Mesenchymal stem cell (in vitro differentiated cells and primary cell): ENCODE data around the gene SMIM12.

Source experiments
- DNase-seq: peaks from one replicate; pipeline ENCODE4 v3.0.0-alpha.2; 2013
- H2AFZ ChIP-seq: one replicate; pipeline ENCODE4 v1.6.1; 2013; ENCODE audit warnings: low read depth, mild to moderate bottlenecking, control low read depth, inconsistent platforms, low read length, moderate library complexity
- H2AK5ac ChIP-seq: 2 replicates; pipeline ENCODE4 v1.6.1; 2013; ENCODE audit warnings: low read length, moderate library complexity, mild to moderate bottlenecking, inconsistent platforms; ENCODE audit not compliant: severe bottlenecking
- H2BK120ac ChIP-seq: one replicate; pipeline ENCODE4 v1.6.1; 2013; ENCODE audit warnings: low read depth, mild to moderate bottlenecking, inconsistent platforms, low read length, moderate library complexity
- H2BK12ac ChIP-seq, 2 experiments: one replicate each; pipeline ENCODE4 v1.6.1; 2013; ENCODE audit warnings: inconsistent platforms in 2 of 2, low read length in 2 of 2, mild to moderate bottlenecking in 2 of 2, moderate library complexity in 2 of 2, control low read depth in 1 of 2
- H2BK15ac ChIP-seq: one replicate; pipeline ENCODE4 v1.6.1; 2013; ENCODE audit warnings: mild to moderate bottlenecking, low read depth, inconsistent platforms; ENCODE audit not compliant: poor library complexity, severe bottlenecking
- H2BK5ac ChIP-seq: 2 replicates; pipeline ENCODE4 v1.6.1; 2013; ENCODE audit warnings: low read depth, mild to moderate bottlenecking, low read length, control low read depth, inconsistent platforms; ENCODE audit not compliant: poor library complexity, severe bottlenecking
- H3K14ac ChIP-seq, 2 experiments: one replicate each; pipeline ENCODE4 v1.6.1; 2013; ENCODE audit warnings: inconsistent platforms in 2 of 2, low read length in 2 of 2, control low read depth in 1 of 2, mild to moderate bottlenecking in 1 of 2, moderate library complexity in 1 of 2
- H3K18ac ChIP-seq, 2 experiments: one replicate each; pipeline ENCODE4 v1.6.1; 2013; ENCODE audit warnings: inconsistent platforms in 2 of 2, low read length in 2 of 2, control low read depth in 1 of 2, low read depth in 1 of 2, mild to moderate bottlenecking in 1 of 2
- H3K23ac ChIP-seq, 2 experiments: one replicate each; pipeline ENCODE4 v1.6.1; 2013; ENCODE audit warnings: inconsistent platforms in 2 of 2, low read length in 2 of 2, mild to moderate bottlenecking in 2 of 2, moderate library complexity in 2 of 2, control low read depth in 1 of 2
- H3K27ac ChIP-seq: 2 replicates; pipeline ENCODE4 v1.5.1; 2013; ENCODE audit warnings: mild to moderate bottlenecking, moderate library complexity, low read length, control low read depth, inconsistent platforms; ENCODE audit not compliant: poor library complexity, severe bottlenecking
- H3K27me3 ChIP-seq, 2 experiments: 2 replicates each; pipeline versions ENCODE4 v1.6.1 to v1.7.0; 2013; ENCODE audit warnings: low read length in 2 of 2, mild to moderate bottlenecking in 2 of 2, moderate library complexity in 2 of 2, control low read depth in 1 of 2, inconsistent platforms in 1 of 2; ENCODE audit not compliant: control insufficient read depth in 1 of 2, insufficient read depth in 1 of 2
- H3K36me3 ChIP-seq, 2 experiments: 2 replicates each; pipeline versions ENCODE4 v1.6.1 to v1.7.0; 2013; ENCODE audit warnings: low read length in 2 of 2, control low read depth in 1 of 2, inconsistent platforms in 1 of 2, low read depth in 1 of 2, mild to moderate bottlenecking in 1 of 2; ENCODE audit not compliant: insufficient read depth in 2 of 2, control insufficient read depth in 1 of 2
- H3K4ac ChIP-seq, 2 experiments: one replicate each; pipeline ENCODE4 v1.6.1; 2013; ENCODE audit warnings: inconsistent platforms in 2 of 2, low read length in 2 of 2, mild to moderate bottlenecking in 2 of 2, moderate library complexity in 2 of 2, control low read depth in 1 of 2, low read depth in 1 of 2
- H3K4me1 ChIP-seq: 2 replicates; pipeline ENCODE4 v1.6.1; 2013; ENCODE audit warnings: low read depth, low read length, control low read depth; ENCODE audit not compliant: control insufficient read depth, insufficient read depth
- H3K4me2 ChIP-seq: 2 replicates; pipeline ENCODE4 v1.6.1; 2013; ENCODE audit warnings: low read length, mild to moderate bottlenecking, inconsistent platforms; ENCODE audit not compliant: poor library complexity, severe bottlenecking
- H3K4me3 ChIP-seq, 2 experiments: 2 replicates each; pipeline versions ENCODE4 v1.5.1 to v1.7.0; 2013; ENCODE audit warnings: low read length in 2 of 2, mild to moderate bottlenecking in 2 of 2, control low read depth in 1 of 2, low read depth in 1 of 2; ENCODE audit not compliant: insufficient read depth in 1 of 2
- H3K79me1 ChIP-seq: replicated peaks from 2 replicates; pipeline ENCODE4 v1.6.1; 2013; ENCODE audit warnings: mild to moderate bottlenecking, control low read depth, low read length, inconsistent platforms; ENCODE audit not compliant: poor library complexity, severe bottlenecking
- H3K9ac ChIP-seq: 2 replicates; pipeline ENCODE4 v1.7.0; 2013; ENCODE audit warnings: mild to moderate bottlenecking, low read length, moderate library complexity
- H3K9me3 ChIP-seq: 2 replicates; pipeline ENCODE4 v1.7.0; 2013; ENCODE audit warnings: mild to moderate bottlenecking, low read length; ENCODE audit not compliant: control insufficient read depth
- H4K8ac ChIP-seq: one replicate; pipeline ENCODE4 v1.6.1; 2013; ENCODE audit warnings: inconsistent platforms, mild to moderate bottlenecking, low read length, moderate library complexity
- H4K91ac ChIP-seq: one replicate; pipeline ENCODE4 v1.6.1; 2013; ENCODE audit warnings: mild to moderate bottlenecking, low read length, inconsistent platforms
- WGBS: methylation state at CpG from one replicate; pipeline ENCODE4 v1.1.7; 2013; ENCODE audit warnings: mixed read lengths; 5-methylcytosine and 5-hydroxymethylcytosine counted together

SMIM12 gene

DNA sequence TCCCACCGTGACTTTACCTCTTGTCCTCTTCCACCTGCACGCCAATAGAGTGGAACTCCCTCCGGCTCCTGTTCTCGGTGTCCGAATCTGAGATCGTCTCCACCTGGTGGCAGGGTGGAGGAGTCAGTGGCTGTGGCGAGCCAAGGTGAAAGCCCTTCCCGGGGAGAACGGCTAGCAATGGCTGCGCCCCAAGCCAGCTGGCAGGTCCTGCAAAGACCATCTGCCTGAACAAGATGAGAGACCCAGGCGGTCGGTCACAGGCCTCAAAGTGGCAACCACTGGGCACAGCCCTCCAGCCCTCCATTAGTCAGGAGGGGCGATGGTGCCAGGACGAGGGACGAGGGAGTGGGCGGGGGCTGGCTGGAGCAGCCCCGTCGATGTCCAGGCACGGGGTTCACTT lies 25.4 kb upstream of the SMIM12 start:
- no peak overlapping the region for H3K4me3 ChIP-seq
- no peak overlapping the region for H2BK120ac ChIP-seq
- H3K14ac ChIP-seq = no peak overlapping the region
- no peak overlapping the region for H3K18ac ChIP-seq
- H2AK5ac ChIP-seq = no peak overlapping the region
- no peak overlapping the region for H2AFZ ChIP-seq
- H3K36me3 ChIP-seq = no peaks in the 10 kb centered on the region
- no peak for DNase-seq
- no peak overlapping the region for H3K4ac ChIP-seq
- H3K27me3 ChIP-seq = peaks cover 56 to 58% of the 10 kb centered on the region in 2 experiments
- no peak overlapping the region for H3K27ac ChIP-seq
- H2BK5ac ChIP-seq = no peak overlapping the region
- H3K4me1 ChIP-seq = peaks cover 13% of the 10 kb centered on the region
- no peak overlapping the region for H2BK12ac ChIP-seq
- no peaks in the 10 kb centered on the region for H3K79me1 ChIP-seq
- no peak overlapping the region for H4K8ac ChIP-seq
- H3K9me3 ChIP-seq = peaks cover 3% of the 10 kb centered on the region
- no peak overlapping the region for H4K91ac ChIP-seq
- WGBS = 29% methylated on average over 16 of the region's 19 CpGs
- H3K9ac ChIP-seq = no peak overlapping the region
- no peak overlapping the region for H3K4me2 ChIP-seq
- no peak overlapping the region for H2BK15ac ChIP-seq
- H3K23ac ChIP-seq = peak overlapping the region in 1 of 2 experiments; percentile 50

DNA sequence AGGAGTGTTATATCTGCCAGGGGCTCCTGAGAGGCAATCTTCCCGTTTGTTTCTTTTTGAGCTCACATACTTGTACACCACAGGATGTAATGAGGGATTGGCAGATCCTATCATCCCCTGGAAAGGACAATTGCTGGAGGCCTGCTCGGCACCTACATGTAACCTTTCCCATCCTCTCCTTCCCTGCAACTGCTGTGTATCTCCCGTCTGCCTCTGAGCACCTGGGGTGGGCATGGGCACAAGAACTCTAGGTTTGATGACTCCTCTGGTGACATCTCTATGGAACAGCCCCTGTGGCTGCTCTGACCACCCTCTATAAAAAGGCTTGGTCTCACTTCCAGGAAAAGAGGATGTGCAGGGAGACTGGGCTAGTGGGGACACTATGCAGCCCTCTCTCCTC lies 25.0 kb upstream of the SMIM12 start:
- H3K9me3 ChIP-seq = peaks cover 3% of the 10 kb centered on the region
- no peak overlapping the region for H4K8ac ChIP-seq
- no peaks in the 10 kb centered on the region for H3K79me1 ChIP-seq
- H3K4me2 ChIP-seq = no peak overlapping the region
- H3K36me3 ChIP-seq = no peaks in the 10 kb centered on the region
- no peak overlapping the region for H4K91ac ChIP-seq
- no peak overlapping the region for H3K18ac ChIP-seq
- H3K23ac ChIP-seq = peak overlapping the region in 1 of 2 experiments; percentile 50
- H3K9ac ChIP-seq = no peak overlapping the region
- no peak overlapping the region for H2AK5ac ChIP-seq
- H3K27me3 ChIP-seq = peaks cover 56 to 61% of the 10 kb centered on the region in 2 experiments
- H2BK120ac ChIP-seq = no peak overlapping the region
- H2BK12ac ChIP-seq = no peak overlapping the region
- H3K14ac ChIP-seq = no peak overlapping the region
- no peak overlapping the region for H2BK15ac ChIP-seq
- peaks cover 13% of the 10 kb centered on the region for H3K4me1 ChIP-seq
- H3K4ac ChIP-seq = no peak overlapping the region
- no peak overlapping the region for H2BK5ac ChIP-seq
- WGBS = 73% methylated on average over 3 of the region's 3 CpGs
- no peak overlapping the region for H3K27ac ChIP-seq
- no peak overlapping the region for H2AFZ ChIP-seq
- H3K4me3 ChIP-seq = no peak overlapping the region
- DNase-seq = no peak

DNA sequence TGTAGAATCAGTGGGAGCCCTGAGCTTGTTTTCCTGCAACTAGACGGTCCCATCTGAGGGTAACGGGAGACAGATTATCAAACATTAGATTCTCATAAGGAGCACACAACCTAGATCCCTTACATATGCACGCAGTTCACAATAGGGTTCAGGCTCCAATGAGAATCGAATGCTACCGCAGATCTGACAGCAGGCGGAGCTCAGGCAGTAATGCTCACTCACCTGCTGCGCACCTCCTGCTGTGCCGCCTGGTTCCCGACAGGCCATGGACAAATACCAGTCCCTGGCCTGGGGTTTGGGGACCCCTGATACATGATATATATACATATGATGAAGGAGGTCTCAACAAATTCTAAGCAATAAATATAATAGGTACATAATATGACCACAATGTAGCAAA lies 19.7 kb upstream of the SMIM12 start:
- Histone ChIP-seq H2AFZ (no peak overlapping the region), H3K4ac (no peak overlapping the region)

DNA sequence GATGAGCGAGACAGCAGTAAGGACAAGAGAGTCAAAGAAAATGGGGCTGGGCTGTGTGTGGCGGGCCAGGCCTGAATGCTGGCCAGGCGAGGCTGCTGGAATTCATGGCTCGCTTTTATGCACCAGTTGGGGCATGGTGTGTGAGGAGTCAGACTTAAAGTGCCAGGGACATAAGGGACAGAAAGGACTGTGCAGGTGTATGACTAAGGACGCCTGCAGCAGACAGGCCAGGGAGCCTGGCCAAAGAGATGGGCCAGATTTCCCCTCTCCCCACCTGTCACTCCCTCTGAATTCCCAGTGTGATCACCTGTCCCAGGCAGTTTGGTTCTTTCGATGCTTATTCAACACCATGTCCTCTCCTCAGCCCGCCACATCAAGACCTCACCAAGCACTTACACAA lies 16.9 kb upstream of the SMIM12 start:
- Histone ChIP-seq H3K4me1 (peaks cover 2% of the 10 kb centered on the region), H3K4me3 (no peak overlapping the region), H3K14ac (no peak overlapping the region), H3K27ac (no peak overlapping the region), H2BK5ac (no peak overlapping the region), H4K8ac (no peak overlapping the region), H3K9me3 (peaks cover 7% of the 10 kb centered on the region), H3K4me2 (no peak overlapping the region), H2BK120ac (no peak overlapping the region), H4K91ac (no peak overlapping the region), H3K23ac (no peak overlapping the region), H3K9ac (no peak overlapping the region), H2BK12ac (no peak overlapping the region), H2AK5ac (no peak overlapping the region), H2AFZ (no peak overlapping the region), H3K27me3 (peaks cover 52 to 70% of the 10 kb centered on the region in 2 experiments), H3K36me3 (no peaks in the 10 kb centered on the region), H3K4ac (no peak overlapping the region), H3K18ac (no peak overlapping the region), H3K79me1 (no peaks in the 10 kb centered on the region), H2BK15ac (no peak overlapping the region)
- WGBS = 90% methylated on average over 6 of the region's 7 CpGs
- no peak for DNase-seq

More for the DNA sequence above, 19.7 kb upstream of the SMIM12 start:
- Histone ChIP-seq H3K4me1 (peaks cover 2% of the 10 kb centered on the region), H3K27ac (no peak overlapping the region), H3K4me2 (no peak overlapping the region), H3K36me3 (no peaks in the 10 kb centered on the region), H4K8ac (no peak overlapping the region), H3K18ac (no peak overlapping the region), H2BK12ac (no peak overlapping the region), H3K27me3 (peaks cover 36 to 61% of the 10 kb centered on the region in 2 experiments), H3K14ac (no peak overlapping the region), H2BK120ac (no peak overlapping the region), H3K23ac (no peak overlapping the region), H3K79me1 (no peaks in the 10 kb centered on the region), H2BK15ac (no peak overlapping the region), H4K91ac (no peak overlapping the region), H2AK5ac (no peak overlapping the region), H2BK5ac (no peak overlapping the region), H3K9ac (no peak overlapping the region), H3K9me3 (peaks cover 3% of the 10 kb centered on the region), H3K4me3 (no peak overlapping the region)
- DNase-seq = no peak
- 56% methylated on average over 7 of the region's 9 CpGs for WGBS
